Astrocyte of the cerebellum (primary cell): Measurements from ENCODE around the gene DYNC1LI2.
"Not testable (repeated sequence)": the region's sequence is repeated elsewhere in the genome, so short reads cannot be mapped to it uniquely, and the experiment has no call there.

ENCODE experiments used
- DNase-seq: peaks from one replicate; pipeline ENCODE4 v3.0.0-alpha.2; 2011; ENCODE audit warnings: low read depth
- H3K4me3 ChIP-seq: 2 replicates; pipeline ENCODE4 v1.5.1; 2011; ENCODE audit warnings: mild to moderate bottlenecking, low read depth, low read length, moderate library complexity
- CTCF ChIP-seq: IDR thresholded peaks from 2 replicates; pipeline ENCODE4 v1.5.1; 2012; ENCODE audit warnings: low read length, low read depth, moderate library complexity, mild to moderate bottlenecking; ENCODE audit errors: missing control alignments
- in situ Hi-C: cut with HindIII; loops from 2 replicates; pipeline ENCODE4 v1.10.0; 2017; ENCODE audit warnings: low sequenced_read_pairs

Gene DYNC1LI2

DNA sequence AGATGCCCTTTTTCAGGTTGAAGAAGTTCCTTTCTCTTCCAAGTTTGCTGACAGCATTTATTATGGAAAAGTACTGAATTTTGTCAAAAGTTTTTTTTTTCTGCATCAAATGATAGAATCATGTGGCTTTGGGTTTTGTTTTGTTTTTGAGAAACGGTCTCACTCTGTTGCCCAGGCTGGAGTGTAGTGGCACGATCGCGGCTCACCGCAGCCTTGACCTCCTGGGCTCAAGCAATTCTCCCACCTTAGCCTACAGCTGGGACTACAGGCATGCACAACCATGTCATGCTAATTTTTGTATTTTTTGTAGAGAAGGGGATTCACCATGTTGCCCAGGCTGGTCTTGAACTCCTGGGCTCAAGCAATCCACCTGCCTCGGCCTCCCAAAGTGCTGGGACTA lies 62.1 kb downstream of the DYNC1LI2 start:
- in situ Hi-C loops, result no loop called here
- H3K4me3 ChIP-seq, result no peak overlapping the region

GRCh38 chr16:66687906-66688625 lies 63.3 kb downstream of the DYNC1LI2 start:
- in situ Hi-C loops, result no loop called here
- no peak for TF ChIP-seq CTCF
- DNase-seq, result no peak
- H3K4me3 ChIP-seq, result no peak overlapping the region

More for the DNA sequence above, 62.1 kb downstream of the DYNC1LI2 start:
- no peak for TF ChIP-seq CTCF
- no peak for DNase-seq

DNA sequence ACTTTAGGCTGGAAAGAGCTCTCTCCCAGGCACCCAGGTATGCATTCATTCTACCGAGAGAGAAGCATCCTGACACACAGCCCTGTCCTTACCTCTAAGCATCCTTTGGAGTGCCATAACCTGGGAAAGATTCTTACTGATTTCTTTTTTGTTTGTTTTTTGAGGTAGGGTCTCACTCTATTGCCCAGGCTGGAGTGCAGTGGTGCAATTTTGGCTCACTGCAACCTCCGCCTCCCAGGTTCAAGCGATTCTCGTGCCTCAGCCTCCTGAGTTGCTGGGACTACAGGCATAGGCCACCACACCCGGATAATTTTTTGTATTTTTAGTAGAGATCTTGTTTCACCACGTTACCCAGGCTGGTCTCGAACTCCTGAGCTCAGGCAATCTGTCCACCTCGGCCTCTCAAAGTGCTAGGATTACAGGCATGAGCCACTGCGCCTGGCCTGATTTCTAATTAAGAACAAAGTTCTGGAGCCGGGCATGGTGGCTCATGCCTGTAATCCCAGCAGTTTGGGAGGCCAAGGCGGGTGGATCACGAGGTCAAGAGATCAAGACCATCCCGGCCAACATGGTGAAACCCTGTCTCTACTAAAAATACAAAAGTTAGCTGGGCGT lies 65.8 kb downstream of the DYNC1LI2 start:
- H3K4me3 ChIP-seq, in situ Hi-C loops, DNase-seq: not testable (repeated sequence)

- TF ChIP-seq CTCF, result no peak
- in situ Hi-C loops, result no loop called here
- no peak overlapping the region for H3K4me3 ChIP-seq
- DNase-seq, result peak; percentile 54
These were observed 69.1 kb downstream of the DYNC1LI2 start for GRCh38 chr16:66682271-66682670.

GRCh38 chr16:66681676-66682075 lies 69.7 kb downstream of the DYNC1LI2 start:
- H3K4me3 ChIP-seq, result no peak overlapping the region
- DNase-seq, result no peak
- in situ Hi-C loops, result no loop called here
- TF ChIP-seq CTCF, result no peak

GRCh38 chr16:66678337-66678736 lies 73.1 kb downstream of the DYNC1LI2 start:
- DNase-seq, result no peak
- H3K4me3 ChIP-seq, result no peak overlapping the region
- in situ Hi-C loops, result no loop called here
- TF ChIP-seq CTCF, result no peak

DNA sequence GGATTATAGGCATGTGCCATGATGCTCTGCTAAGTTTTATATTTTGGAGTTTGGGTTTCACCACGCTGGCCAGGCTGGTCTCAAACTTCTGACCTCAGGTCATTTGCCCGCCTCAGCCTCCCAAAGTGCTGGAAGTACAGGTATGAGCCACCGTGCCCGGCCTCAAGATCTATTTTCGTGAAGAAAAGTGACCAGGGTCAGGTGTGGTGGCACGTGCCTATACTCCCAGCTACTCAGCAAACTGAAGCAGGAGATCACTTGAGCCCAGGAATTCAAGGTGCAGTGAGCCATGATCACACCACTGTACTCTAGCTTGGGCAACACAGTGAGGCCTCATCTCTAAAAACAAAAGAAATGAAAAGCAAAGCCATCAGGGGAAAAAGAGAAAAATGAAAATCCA lies 73.6 kb downstream of the DYNC1LI2 start:
- no peak overlapping the region for H3K4me3 ChIP-seq
- DNase-seq, result no peak
- in situ Hi-C loops, result no loop called here
- TF ChIP-seq CTCF, result no peak
